Measurements from ENCODE around the gene PDE6H. TPM values are rescaled to one million over a fixed set of nuclear protein-coding genes. Genes with fewer than 3 reads are reported as not detected.

Gene PDE6H
- total and polyA plus RNA-seq, 11 donors = not detected

DNA sequence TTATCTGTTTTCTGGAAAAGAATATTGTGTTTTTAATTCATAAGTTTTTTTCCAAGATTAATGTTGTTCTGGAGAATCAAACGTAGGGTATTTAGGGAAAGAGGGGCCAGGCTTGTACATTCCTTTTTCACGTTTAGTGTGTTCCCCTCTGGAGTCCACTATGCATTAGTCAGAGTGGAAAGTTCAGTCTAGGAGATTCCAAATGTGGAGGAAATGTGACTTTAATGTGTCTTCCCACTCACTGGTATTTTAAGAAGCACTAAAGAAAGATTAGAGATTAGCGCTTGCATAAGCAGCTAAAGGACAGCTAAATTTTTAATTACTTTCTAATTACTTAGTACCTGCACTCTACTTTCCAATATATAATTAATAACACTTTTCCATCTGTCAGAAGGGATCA, 4.4 kb upstream of the PDE6H start:
- Histone ChIP-seq H3K4me1 (peaks cover 0 to 14% (median 0%) of the 10 kb centered on the region in 12 donors), H3K4me3 (no peak overlapping the region), H3K27me3 (no peaks in the 10 kb centered on the region), H3K27ac (no peak overlapping the region), H3K36me3 (no peaks in the 10 kb centered on the region), H3K9me3 (no peaks in the 10 kb centered on the region)
- DNase-seq = no peak
- intact Hi-C loops (cut with DNase I) = no loop called here
- WGBS, 4 donors = 44 to 59% (median 46%) methylated on average over 3 of the region's 3 CpGs
- no peak for ATAC-seq
- TF ChIP-seq POLR2A (IDR thresholded peaks at IDR 0.05) = no peak
- TF ChIP-seq, protein P1, sequence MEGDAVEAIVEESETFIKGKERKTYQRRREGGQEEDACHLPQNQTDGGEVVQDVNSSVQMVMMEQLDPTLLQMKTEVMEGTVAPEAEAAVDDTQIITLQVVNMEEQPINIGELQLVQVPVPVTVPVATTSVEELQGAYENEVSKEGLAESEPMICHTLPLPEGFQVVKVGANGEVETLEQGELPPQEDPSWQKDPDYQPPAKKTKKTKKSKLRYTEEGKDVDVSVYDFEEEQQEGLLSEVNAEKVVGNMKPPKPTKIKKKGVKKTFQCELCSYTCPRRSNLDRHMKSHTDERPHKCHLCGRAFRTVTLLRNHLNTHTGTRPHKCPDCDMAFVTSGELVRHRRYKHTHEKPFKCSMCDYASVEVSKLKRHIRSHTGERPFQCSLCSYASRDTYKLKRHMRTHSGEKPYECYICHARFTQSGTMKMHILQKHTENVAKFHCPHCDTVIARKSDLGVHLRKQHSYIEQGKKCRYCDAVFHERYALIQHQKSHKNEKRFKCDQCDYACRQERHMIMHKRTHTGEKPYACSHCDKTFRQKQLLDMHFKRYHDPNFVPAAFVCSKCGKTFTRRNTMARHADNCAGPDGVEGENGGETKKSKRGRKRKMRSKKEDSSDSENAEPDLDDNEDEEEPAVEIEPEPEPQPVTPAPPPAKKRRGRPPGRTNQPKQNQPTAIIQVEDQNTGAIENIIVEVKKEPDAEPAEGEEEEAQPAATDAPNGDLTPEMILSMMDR (IDR thresholded peaks at IDR 0.05) = no peak

- Histone ChIP-seq H3K4me1 (peaks cover 0 to 18% (median 0%) of the 10 kb centered on the region in 12 donors), H3K36me3 (no peaks in the 10 kb centered on the region), H3K9me3 (no peaks in the 10 kb centered on the region), H3K27me3 (no peaks in the 10 kb centered on the region), H3K27ac (no peak overlapping the region), H3K4me3 (no peak overlapping the region)
- WGBS, 4 donors = 65 to 88% (median 78%) methylated on average over 4 of the region's 4 CpGs
- no peak for ATAC-seq
- DNase-seq = no peak
- TF ChIP-seq POLR2A (IDR thresholded peaks at IDR 0.05) = no peak
- TF ChIP-seq, protein P1 (IDR thresholded peaks at IDR 0.05) = no peak
- intact Hi-C loops (cut with DNase I) = no loop called here
These were observed 2.4 kb upstream of the PDE6H start for GRCh38 chr12:14970473-14970872.

- intact Hi-C loops (cut with DNase I) = no loop called here
- DNase-seq (no peak), ATAC-seq (no peak)
- no peaks in the 10 kb centered on the region for H3K9me3 ChIP-seq
- H3K27me3 ChIP-seq = no peaks in the 10 kb centered on the region
- H3K27ac ChIP-seq = no peak overlapping the region
- no peak overlapping the region for H3K4me3 ChIP-seq
- no peak for TF ChIP-seq POLR2A (IDR thresholded peaks at IDR 0.05)
- TF ChIP-seq, protein P1 (IDR thresholded peaks at IDR 0.05) = no peak
- 91 to 96% (median 93%) methylated on average over 3 of the region's 3 CpGs for WGBS, 4 donors
- peaks cover 0 to 32% (median 0%) of the 10 kb centered on the region in 12 donors for H3K4me1 ChIP-seq
- no peaks in the 10 kb centered on the region for H3K36me3 ChIP-seq
These were observed 1.8 kb downstream of the PDE6H start for GRCh38 chr12:14974633-14975032.

DNA sequence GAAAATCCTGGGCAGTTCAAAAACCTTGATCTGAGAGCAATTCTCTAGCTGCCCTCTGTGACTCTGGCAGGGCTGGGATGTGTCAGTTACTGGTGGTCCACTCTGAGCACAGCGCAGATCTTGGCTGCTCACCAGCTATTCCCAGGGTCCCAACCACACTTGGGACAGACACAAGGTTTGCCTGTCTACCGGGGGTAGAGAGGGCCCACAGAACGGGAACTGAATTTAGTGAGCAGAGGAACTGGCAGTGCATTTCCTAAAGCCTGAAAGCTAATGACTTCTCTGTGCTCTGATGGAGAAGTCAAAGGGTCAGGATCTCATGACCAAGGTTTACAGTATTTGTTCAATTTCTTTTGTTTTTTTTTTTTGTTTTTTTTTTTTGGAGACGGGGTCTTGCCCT, 2.6 kb downstream of the PDE6H start:
- Histone ChIP-seq H3K9me3 (no peaks in the 10 kb centered on the region), H3K36me3 (no peaks in the 10 kb centered on the region), H3K27ac (peak overlapping the region in 1 of 12 donors; percentile 51), H3K4me1 (peaks cover 0 to 34% (median 0%) of the 10 kb centered on the region in 12 donors), H3K4me3 (no peak overlapping the region), H3K27me3 (no peaks in the 10 kb centered on the region)
- TF ChIP-seq POLR2A (IDR thresholded peaks at IDR 0.05) = no peak
- TF ChIP-seq, protein P1 (IDR thresholded peaks at IDR 0.05) = no peak
- intact Hi-C loops (cut with DNase I) = no loop called here
- no peak for ATAC-seq
- 84 to 86% (median 85%) methylated on average over 4 of the region's 4 CpGs for WGBS, 4 donors
- DNase-seq = no peak

All from heart left ventricle (tissue), 16 donors.